ENCODE data around the gene SHKBP1. TPM values are rescaled to one million over a fixed set of nuclear protein-coding genes. Genes with fewer than 3 reads are reported as not detected.

SHKBP1 gene
- total and polyA plus RNA-seq, 10 of the 15 experiments (the other 5 are each of a cell fraction or from before 2014, with no cell fraction given), result 2.3 to 123 (median 67.0) TPM

DNA sequence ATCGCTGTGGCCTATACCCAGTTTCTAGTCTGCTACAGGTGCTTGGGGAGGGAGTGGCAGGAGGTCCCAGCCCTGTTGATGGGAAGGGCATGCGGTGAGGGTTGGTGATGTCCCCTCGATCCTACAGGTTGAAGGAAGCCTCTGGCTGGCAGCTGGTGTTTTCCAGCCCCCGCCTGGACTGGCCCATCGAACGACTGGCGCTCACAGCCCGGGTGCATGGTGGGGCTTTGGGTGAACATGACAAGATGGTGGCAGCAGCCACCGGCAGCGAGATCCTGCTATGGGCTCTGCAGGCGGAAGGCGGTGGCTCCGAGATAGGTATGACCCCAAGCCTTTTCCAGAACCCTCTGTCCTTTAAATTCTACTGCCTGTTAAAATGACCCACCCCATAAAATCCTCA is 3.9 kb downstream of the SHKBP1 start:
- H3K36me3 ChIP-seq (ENCODE audit: control insufficient read depth in 2 of 2, insufficient read depth in 2 of 2, low read length in 1 of 2), result peaks cover 7 to 8% of the 10 kb centered on the region in 2 experiments; a peak in 3 of 4 replicates
- POLR2A ChIA-PET, result interaction anchor here (0.6 kb wide), 1 partner anchor 322 kb away, joined by 4 read pairs; no protein-coding TSS in a partner anchor
- no peak overlapping the region for H3K4me2 ChIP-seq (ENCODE audit: control insufficient read depth, insufficient read depth)
- BruUV-seq (replicated peaks), result no TSS peak
- CTCF ChIA-PET, result no interaction called here
- no peak for DNase-seq (ENCODE audit: low read depth, low spot score)
- no peak for ATAC-seq
- RAD21 ChIA-PET (ENCODE audit: unreplicated experiment), result no interaction called here
- in situ Hi-C loops (cut with MboI) (no loop called here), intact Hi-C loops (cut with micrococcal nuclease; ENCODE audit: unreplicated experiment) (no loop called here)
- FAIRE-seq, result no peak
- no peaks in the 10 kb centered on the region for H3K9me3 ChIP-seq (replicated peaks; ENCODE audit: control insufficient read depth, insufficient read depth, low read length)
- H2AFZ ChIP-seq (ENCODE audit: control insufficient read depth, low read depth, low read length), result no peak overlapping the region
- SMC1A ChIA-PET (ENCODE audit: uncharacterized antibody, unreplicated experiment), result no interaction called here
- H3K4me1 ChIP-seq (ENCODE audit: control insufficient read depth, insufficient read depth, low read length), result peaks cover 30% of the 10 kb centered on the region
- 96% methylated on average over 10 of the region's 13 CpGs for WGBS (ENCODE audit: insufficient coverage, insufficient replicate concordance, low lambda C conversion rate, missing lambda C conversion rate)
- H3K79me2 ChIP-seq (ENCODE audit: control insufficient read depth, insufficient read depth, low read length), result peaks cover 7% of the 10 kb centered on the region
- H3K4me3 ChIP-seq, result no peak overlapping the region
- no peaks in the 10 kb centered on the region for H3K27me3 ChIP-seq (replicated peaks in 1 of 2; ENCODE audit: control insufficient read depth in 2 of 2, insufficient read depth in 2 of 2, low read length in 1 of 2)
- H4K20me1 ChIP-seq (ENCODE audit: control insufficient read depth, insufficient read depth), result no peaks in the 10 kb centered on the region
- H3K9ac ChIP-seq (ENCODE audit: control insufficient read depth, insufficient read depth, low read length), result no peak overlapping the region
- no peak overlapping the region for H3K27ac ChIP-seq (ENCODE audit: control insufficient read depth, insufficient read depth)
- TF ChIP-seq IRF4 (IDR thresholded peaks at IDR 0.05; ENCODE audit: low read depth, low read length) (no peak), CREM (IDR thresholded peaks at IDR 0.05; ENCODE audit: low read depth) (no peak), KAT2A (conservative IDR thresholded peaks at IDR 0.05; ENCODE audit: control insufficient read depth, low read depth, low read length) (no peak), NRF1 (conservative IDR thresholded peaks at IDR 0.05; ENCODE audit: low read depth, low read length) (no peak), MEF2A (IDR thresholded peaks at IDR 0.05; ENCODE audit: insufficient read depth, low read depth, low read length) (no peak), PAX5 (IDR thresholded peaks at IDR 0.05; ENCODE audit: borderline replicate concordance, low read depth, low read length) (no peak), BCL11A (IDR thresholded peaks at IDR 0.05; ENCODE audit: low read depth, low read length) (no peak), SIN3A (IDR thresholded peaks at IDR 0.05; ENCODE audit: low read depth, low read length) (no peak), NFYB (IDR thresholded peaks at IDR 0.05; ENCODE audit: insufficient read depth, low read depth, low read length) (no peak), MYC (IDR thresholded peaks at IDR 0.05; ENCODE audit: insufficient read depth, insufficient read length, insufficient replicate concordance, low read length, severe bottlenecking) (no peak), POLR2A (IDR thresholded peaks at IDR 0.05; ENCODE audit: low read depth, low read length) (no peak), SUPT20H (IDR thresholded peaks at IDR 0.05; ENCODE audit: borderline replicate concordance, control insufficient read depth, low read depth, low read length) (no peak), EGR1 (IDR thresholded peaks at IDR 0.05; ENCODE audit: borderline replicate concordance in 1 of 2, low read depth in 2 of 2, low read length in 2 of 2) (no peak), ZBED1 (IDR thresholded peaks at IDR 0.05; ENCODE audit: borderline replicate concordance) (no peak), ZNF274 (IDR thresholded peaks at IDR 0.05; ENCODE audit: insufficient read depth, insufficient read length) (no peak), STAT1 (conservative IDR thresholded peaks at IDR 0.05) (no peak), SPI1 (IDR thresholded peaks at IDR 0.05; ENCODE audit: borderline replicate concordance, insufficient read depth, low read depth, low read length) (no peak), YY1 (IDR thresholded peaks at IDR 0.05; ENCODE audit: low read depth, low read length) (no peak)
- TF ChIP-seq, protein P1, sequence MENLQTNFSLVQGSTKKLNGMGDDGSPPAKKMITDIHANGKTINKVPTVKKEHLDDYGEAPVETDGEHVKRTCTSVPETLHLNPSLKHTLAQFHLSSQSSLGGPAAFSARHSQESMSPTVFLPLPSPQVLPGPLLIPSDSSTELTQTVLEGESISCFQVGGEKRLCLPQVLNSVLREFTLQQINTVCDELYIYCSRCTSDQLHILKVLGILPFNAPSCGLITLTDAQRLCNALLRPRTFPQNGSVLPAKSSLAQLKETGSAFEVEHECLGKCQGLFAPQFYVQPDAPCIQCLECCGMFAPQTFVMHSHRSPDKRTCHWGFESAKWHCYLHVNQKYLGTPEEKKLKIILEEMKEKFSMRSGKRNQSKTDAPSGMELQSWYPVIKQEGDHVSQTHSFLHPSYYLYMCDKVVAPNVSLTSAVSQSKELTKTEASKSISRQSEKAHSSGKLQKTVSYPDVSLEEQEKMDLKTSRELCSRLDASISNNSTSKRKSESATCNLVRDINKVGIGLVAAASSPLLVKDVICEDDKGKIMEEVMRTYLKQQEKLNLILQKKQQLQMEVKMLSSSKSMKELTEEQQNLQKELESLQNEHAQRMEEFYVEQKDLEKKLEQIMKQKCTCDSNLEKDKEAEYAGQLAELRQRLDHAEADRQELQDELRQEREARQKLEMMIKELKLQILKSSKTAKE (IDR thresholded peaks at IDR 0.05; ENCODE audit: low read depth, poor library complexity, severe bottlenecking), result no peak
